ENCODE data around the gene ADAMTS10.
"Not testable (repeated sequence)": the region's sequence is repeated elsewhere in the genome, so short reads cannot be mapped to it uniquely, and the experiment has no call there.

Gene ADAMTS10

DNA sequence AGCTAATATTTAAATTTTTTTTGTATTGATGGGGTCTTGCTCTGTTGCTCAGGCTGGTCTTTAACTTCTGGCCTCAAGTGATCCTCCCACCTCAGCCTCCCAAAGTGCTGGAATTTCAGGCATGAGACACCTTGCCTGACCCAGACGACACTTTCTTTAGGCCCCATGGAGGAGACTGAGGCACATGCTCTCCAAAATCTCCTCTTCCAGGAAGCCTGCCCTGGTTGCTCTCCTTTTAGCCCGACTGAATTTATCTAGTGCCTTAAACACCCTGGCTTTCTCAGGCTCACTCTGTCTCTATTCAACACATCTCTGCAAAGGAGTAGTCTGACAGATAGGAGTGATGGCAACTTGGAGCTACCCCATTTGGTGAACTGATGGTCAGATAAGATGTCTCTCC is 52.2 kb downstream of the ADAMTS10 start:
- no peaks in the 10 kb centered on the region for H3K27me3 ChIP-seq
- peak overlapping the region; percentile 98 for H3K27ac ChIP-seq
- peaks cover 84% of the 10 kb centered on the region for H3K36me3 ChIP-seq
- H3K4me1 ChIP-seq (ENCODE audit: control insufficient read depth in 1 of 2, insufficient read depth in 1 of 2, low read depth in 1 of 2, low read length in 1 of 2): peaks cover 38 to 54% of the 10 kb centered on the region in 2 experiments
- TF ChIP-seq, protein P1, sequence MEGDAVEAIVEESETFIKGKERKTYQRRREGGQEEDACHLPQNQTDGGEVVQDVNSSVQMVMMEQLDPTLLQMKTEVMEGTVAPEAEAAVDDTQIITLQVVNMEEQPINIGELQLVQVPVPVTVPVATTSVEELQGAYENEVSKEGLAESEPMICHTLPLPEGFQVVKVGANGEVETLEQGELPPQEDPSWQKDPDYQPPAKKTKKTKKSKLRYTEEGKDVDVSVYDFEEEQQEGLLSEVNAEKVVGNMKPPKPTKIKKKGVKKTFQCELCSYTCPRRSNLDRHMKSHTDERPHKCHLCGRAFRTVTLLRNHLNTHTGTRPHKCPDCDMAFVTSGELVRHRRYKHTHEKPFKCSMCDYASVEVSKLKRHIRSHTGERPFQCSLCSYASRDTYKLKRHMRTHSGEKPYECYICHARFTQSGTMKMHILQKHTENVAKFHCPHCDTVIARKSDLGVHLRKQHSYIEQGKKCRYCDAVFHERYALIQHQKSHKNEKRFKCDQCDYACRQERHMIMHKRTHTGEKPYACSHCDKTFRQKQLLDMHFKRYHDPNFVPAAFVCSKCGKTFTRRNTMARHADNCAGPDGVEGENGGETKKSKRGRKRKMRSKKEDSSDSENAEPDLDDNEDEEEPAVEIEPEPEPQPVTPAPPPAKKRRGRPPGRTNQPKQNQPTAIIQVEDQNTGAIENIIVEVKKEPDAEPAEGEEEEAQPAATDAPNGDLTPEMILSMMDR (IDR thresholded peaks at IDR 0.05): no peak
- no peak overlapping the region for H3K4me3 ChIP-seq (ENCODE audit: low read depth in 1 of 2, low read length in 1 of 2)
- H3K9me3 ChIP-seq: no peaks in the 10 kb centered on the region

DNA sequence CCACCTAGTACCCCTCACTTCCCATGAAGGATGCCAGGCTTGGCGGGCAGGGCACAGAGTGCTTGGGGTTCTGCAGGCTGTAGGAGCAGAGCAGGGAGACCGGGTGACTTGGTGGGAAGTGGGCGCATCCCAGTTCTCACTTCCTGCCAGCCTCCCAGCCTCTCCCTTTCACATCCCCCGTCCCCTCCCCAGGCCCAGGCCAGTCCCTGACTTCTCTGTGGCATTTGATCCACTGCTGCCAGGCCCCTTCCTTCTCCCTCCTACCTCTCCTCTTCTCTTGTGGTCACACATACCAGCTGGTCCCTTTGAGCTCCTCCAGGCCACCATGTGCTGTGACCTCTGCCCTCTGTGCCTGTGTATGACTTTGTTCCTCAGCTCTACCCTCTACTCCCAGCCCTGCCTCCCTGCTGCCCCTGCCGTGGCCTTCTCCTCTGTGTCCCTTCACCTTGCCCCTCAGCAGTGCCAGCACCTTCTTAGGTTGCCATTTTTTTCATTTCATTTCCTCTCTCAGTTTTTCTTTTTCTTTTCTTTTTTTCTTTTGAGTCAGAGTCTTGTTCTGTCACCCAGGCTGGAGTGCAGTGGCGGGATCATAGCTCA is 52.8 kb downstream of the ADAMTS10 start:
- H3K27ac ChIP-seq: peak overlapping the region; percentile 98
- H3K4me1 ChIP-seq (ENCODE audit: control insufficient read depth in 1 of 2, insufficient read depth in 1 of 2, low read depth in 1 of 2, low read length in 1 of 2): peaks cover 35 to 49% of the 10 kb centered on the region in 2 experiments
- no peaks in the 10 kb centered on the region for H3K9me3 ChIP-seq
- peaks cover 87% of the 10 kb centered on the region for H3K36me3 ChIP-seq
- no peaks in the 10 kb centered on the region for H3K27me3 ChIP-seq
- peak overlapping the region in 1 of 2 experiments; percentile 24 for H3K4me3 ChIP-seq (ENCODE audit: low read depth in 1 of 2, low read length in 1 of 2)
- TF ChIP-seq, protein P1 (IDR thresholded peaks at IDR 0.05): no peak

DNA sequence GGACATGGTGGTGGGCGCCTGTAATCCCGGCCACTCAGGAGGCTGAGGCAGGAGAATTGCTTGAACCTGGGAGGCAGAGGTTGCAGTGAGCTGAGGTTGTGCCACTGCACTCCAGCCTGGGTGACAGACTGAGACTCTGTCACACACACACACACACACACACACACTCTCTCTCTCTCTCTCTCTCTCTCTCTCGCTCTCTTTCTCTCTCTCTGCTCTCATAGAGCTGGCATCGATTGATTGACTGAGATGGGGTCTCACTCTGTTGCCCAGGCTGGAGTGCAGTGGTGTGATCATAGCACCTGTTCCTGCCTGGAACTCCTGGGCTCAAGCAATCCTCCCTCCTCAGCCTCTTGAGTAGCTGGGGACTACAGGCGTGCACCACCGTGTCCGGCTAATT is 56.8 kb downstream of the ADAMTS10 start:
- not testable (repeated sequence) for H3K27me3 ChIP-seq; H3K4me3 ChIP-seq (ENCODE audit: low read depth in 1 of 2, low read length in 1 of 2); H3K9me3 ChIP-seq
- H3K27ac ChIP-seq: peak overlapping the region; percentile 47
- H3K36me3 ChIP-seq: peaks cover 98% of the 10 kb centered on the region
- H3K4me1 ChIP-seq (ENCODE audit: control insufficient read depth in 1 of 2, insufficient read depth in 1 of 2, low read depth in 1 of 2, low read length in 1 of 2): peaks cover 17 to 20% of the 10 kb centered on the region in 2 experiments

DNA sequence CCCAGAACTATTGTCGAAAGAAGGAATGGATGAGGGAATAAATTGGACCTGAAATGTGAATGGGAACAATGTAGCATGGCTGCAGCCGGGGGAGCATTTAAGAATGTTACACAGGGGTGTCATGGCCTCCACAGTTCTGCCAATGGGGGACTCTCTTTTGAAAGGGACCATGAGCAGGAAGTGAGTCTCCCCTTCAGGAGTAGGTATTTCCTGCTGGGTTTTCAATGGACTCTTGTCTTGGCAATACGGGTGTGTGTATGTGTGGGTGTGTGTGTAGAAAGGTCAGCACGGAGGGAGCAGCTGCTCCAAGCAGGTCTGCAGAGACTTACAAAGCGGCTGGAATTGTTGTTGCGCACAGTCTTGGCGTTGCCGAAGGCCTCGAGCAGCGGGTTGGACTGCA is 57.7 kb downstream of the ADAMTS10 start:
- Histone ChIP-seq H3K36me3 (peaks cover 99% of the 10 kb centered on the region), H3K27ac (peak overlapping the region; percentile 28), H3K9me3 (no peaks in the 10 kb centered on the region), H3K4me1 (ENCODE audit: control insufficient read depth in 1 of 2, insufficient read depth in 1 of 2, low read depth in 1 of 2, low read length in 1 of 2) (peaks cover 11% of the 10 kb centered on the region in 2 experiments), H3K4me3 (ENCODE audit: low read depth in 1 of 2, low read length in 1 of 2) (no peak overlapping the region), H3K27me3 (no peaks in the 10 kb centered on the region)
- TF ChIP-seq, protein P1 (IDR thresholded peaks at IDR 0.05): no peak

DNA sequence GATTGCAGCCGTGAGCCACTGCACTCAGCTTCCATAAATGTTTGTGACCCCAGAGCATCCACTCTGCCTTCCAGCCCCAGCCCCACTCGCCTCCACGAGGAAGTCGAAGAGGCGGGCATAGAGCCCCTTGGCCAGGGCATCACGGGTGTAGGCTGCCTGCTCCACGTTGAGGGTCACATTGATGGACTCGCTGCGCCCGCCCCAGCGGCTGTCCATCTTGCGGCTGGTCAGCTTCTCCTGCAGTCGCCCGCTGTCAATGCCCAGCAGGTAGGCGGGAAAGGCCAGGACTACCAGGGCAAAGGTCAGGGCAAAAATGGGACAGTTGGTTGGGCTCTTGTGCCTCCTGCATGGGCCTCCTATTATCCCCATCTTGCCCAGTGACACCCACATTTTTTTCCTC is 60.4 kb downstream of the ADAMTS10 start:
- Histone ChIP-seq H3K4me1 (ENCODE audit: control insufficient read depth in 1 of 2, insufficient read depth in 1 of 2, low read depth in 1 of 2, low read length in 1 of 2) (no peaks in the 10 kb centered on the region), H3K4me3 (ENCODE audit: low read depth in 1 of 2, low read length in 1 of 2) (no peak overlapping the region), H3K9me3 (no peaks in the 10 kb centered on the region), H3K36me3 (peaks cover 100% of the 10 kb centered on the region), H3K27me3 (no peaks in the 10 kb centered on the region), H3K27ac (peak overlapping the region; percentile 38)
- TF ChIP-seq, protein P1 (IDR thresholded peaks at IDR 0.05): no peak

DNA sequence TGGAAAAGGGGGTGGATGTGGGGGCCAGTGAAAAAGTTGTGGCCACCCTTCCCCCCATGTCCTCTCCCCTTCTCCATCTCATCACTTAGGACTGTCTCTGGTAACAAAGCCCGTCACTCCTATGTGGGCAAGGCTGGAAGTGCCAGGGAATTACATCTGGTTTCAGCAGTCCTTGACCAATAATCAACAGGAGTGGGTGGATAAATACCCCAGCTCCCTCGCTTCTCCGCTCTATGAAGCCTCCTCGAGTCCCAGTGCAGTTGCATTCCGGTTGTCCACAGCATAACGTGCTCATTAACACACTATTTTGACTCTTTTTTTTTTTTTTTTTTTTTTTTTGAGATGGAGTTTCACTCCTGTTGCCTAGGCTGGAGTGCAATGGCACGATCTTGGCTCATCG is 64.8 kb downstream of the ADAMTS10 start:
- Histone ChIP-seq H3K27me3 (no peaks in the 10 kb centered on the region), H3K4me1 (ENCODE audit: control insufficient read depth in 1 of 2, insufficient read depth in 1 of 2, low read depth in 1 of 2, low read length in 1 of 2) (peaks cover 6 to 7% of the 10 kb centered on the region in 2 experiments), H3K4me3 (ENCODE audit: low read depth in 1 of 2, low read length in 1 of 2) (no peak overlapping the region), H3K27ac (peak overlapping the region; percentile 52), H3K36me3 (peaks cover 99% of the 10 kb centered on the region), H3K9me3 (no peaks in the 10 kb centered on the region)
- TF ChIP-seq, protein P1 (IDR thresholded peaks at IDR 0.05): no peak

All from neutrophil (primary cell).